ENCODE data around the gene MCM8. TPM values are rescaled to one million over a fixed set of nuclear protein-coding genes. Genes with fewer than 3 reads are reported as not detected.
A peak's percentile ranks its signal among the peaks of the same experiment; 100 is the strongest.

The MCM8 gene
- polyA plus RNA-seq, 4 donors: 1.6 to 12.2 (median 4.2) TPM

DNA sequence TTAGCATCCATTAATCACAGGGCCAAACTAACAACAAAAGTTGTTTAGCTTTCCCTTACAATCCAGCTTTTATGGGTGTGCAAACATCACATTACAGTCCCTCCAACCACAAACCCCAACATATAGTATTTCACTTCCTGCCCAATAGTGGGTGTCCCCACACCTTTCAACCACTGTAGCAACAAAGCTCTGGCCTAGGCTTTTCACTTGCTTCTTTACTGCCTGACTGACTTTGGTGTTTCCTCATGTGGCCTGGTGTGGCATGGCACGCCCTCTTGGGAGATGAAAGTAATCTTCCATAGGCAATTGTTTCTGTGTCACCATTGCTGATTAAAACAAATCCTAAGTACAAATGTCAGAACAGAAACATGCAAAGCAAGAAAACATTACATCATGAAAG is 46.3 kb downstream of the MCM8 start:
- H3K27me3 ChIP-seq (ENCODE audit: control insufficient read depth in 3 of 3, insufficient read depth in 3 of 3, low read length in 3 of 3): no peaks in the 10 kb centered on the region
- H3K9me3 ChIP-seq (ENCODE audit: control insufficient read depth in 2 of 2, insufficient read depth in 1 of 2, low read depth in 1 of 2, low read length in 1 of 2): no peaks in the 10 kb centered on the region
- H3K27ac ChIP-seq (ENCODE audit: low read depth in 1 of 3, low read length in 2 of 3): no peak overlapping the region
- FAIRE-seq (no peak), DNase-seq (peak; percentile 67 to 71)
- peaks cover 0 to 3% (median 0%) of the 10 kb centered on the region in 3 donors for H3K4me1 ChIP-seq (ENCODE audit: control insufficient read depth in 3 of 3, insufficient read depth in 2 of 3, low read depth in 1 of 3, low read length in 2 of 3)
- 34 to 58% (median 34%) methylated on average over 1 of the region's 1 CpG for WGBS, 3 donors
- no peak overlapping the region for H3K4me3 ChIP-seq (ENCODE audit: low read depth in 1 of 3, low read length in 3 of 3)
- peaks cover 0 to 19% (median 2%) of the 10 kb centered on the region in 3 donors for H3K36me3 ChIP-seq (ENCODE audit: control insufficient read depth in 3 of 3, insufficient read depth in 2 of 3, low read depth in 1 of 3, low read length in 3 of 3)

DNA sequence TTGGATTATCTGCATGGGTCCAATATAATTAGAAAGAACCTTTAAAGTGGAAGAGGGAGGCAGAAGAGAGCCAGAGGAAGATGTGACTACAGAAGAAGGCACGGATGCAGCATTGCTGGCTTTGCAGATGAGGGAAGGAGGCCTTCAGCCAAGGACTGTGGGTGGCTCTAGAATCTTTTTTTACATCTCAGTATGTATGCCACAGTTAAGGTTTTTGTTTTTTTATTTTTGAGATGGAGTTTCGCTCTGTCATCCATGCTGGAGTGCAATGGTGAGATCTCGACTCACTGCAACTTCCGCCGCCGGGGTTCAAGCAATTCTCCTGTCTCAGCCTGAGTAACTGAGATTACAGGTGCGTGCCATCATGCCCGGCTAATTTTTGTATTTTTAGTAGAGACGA is 49.3 kb downstream of the MCM8 start:
- DNase-seq (no peak), FAIRE-seq (no peak)
- H3K4me1 ChIP-seq (ENCODE audit: control insufficient read depth in 3 of 3, insufficient read depth in 2 of 3, low read depth in 1 of 3, low read length in 2 of 3): no peaks in the 10 kb centered on the region
- H3K36me3 ChIP-seq (ENCODE audit: control insufficient read depth in 3 of 3, insufficient read depth in 2 of 3, low read depth in 1 of 3, low read length in 3 of 3): peaks cover 0 to 15% (median 2%) of the 10 kb centered on the region in 3 donors
- H3K4me3 ChIP-seq (ENCODE audit: low read depth in 1 of 3, low read length in 3 of 3): no peak overlapping the region
- no peak overlapping the region for H3K27ac ChIP-seq (ENCODE audit: low read depth in 1 of 3, low read length in 2 of 3)
- H3K9me3 ChIP-seq (ENCODE audit: control insufficient read depth in 2 of 2, insufficient read depth in 1 of 2, low read depth in 1 of 2, low read length in 1 of 2): no peaks in the 10 kb centered on the region
- no peaks in the 10 kb centered on the region for H3K27me3 ChIP-seq (ENCODE audit: control insufficient read depth in 3 of 3, insufficient read depth in 3 of 3, low read length in 3 of 3)
- WGBS, 3 donors: 94 to 96% (median 95%) methylated on average over 9 of the region's 9 CpGs

DNA sequence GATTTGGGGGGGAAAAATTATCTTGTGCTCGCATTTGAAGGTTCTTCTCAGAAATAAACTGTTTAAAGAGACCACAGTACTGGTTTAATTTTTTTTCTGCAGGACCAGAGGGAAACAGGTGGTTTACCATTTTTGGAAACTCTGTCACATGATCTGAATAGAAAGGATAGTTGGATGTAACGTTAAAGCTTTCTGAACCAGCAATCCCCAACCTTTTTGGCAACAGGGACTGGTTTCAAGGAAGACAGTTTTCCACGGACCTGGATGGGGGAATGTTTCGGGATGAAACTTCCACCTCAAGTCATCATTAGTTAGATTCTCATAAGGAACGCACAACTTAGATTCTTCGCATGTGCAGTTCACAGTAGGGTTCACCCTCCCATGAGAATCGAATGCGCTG is 50.4 kb downstream of the MCM8 start:
- Histone ChIP-seq H3K4me3 (ENCODE audit: low read depth in 1 of 3, low read length in 3 of 3) (no peak overlapping the region), H3K9me3 (ENCODE audit: control insufficient read depth in 2 of 2, insufficient read depth in 1 of 2, low read depth in 1 of 2, low read length in 1 of 2) (no peaks in the 10 kb centered on the region), H3K36me3 (ENCODE audit: control insufficient read depth in 3 of 3, insufficient read depth in 2 of 3, low read depth in 1 of 3, low read length in 3 of 3) (peaks cover 0 to 11% (median 0%) of the 10 kb centered on the region in 3 donors), H3K27ac (ENCODE audit: low read depth in 1 of 3, low read length in 2 of 3) (no peak overlapping the region), H3K4me1 (ENCODE audit: control insufficient read depth in 3 of 3, insufficient read depth in 2 of 3, low read depth in 1 of 3, low read length in 2 of 3) (no peaks in the 10 kb centered on the region), H3K27me3 (ENCODE audit: control insufficient read depth in 3 of 3, insufficient read depth in 3 of 3, low read length in 3 of 3) (no peaks in the 10 kb centered on the region)
- 79 to 92% (median 85%) methylated on average over 8 of the region's 8 CpGs for WGBS, 3 donors
- DNase-seq (no peak), FAIRE-seq (no peak)

DNA sequence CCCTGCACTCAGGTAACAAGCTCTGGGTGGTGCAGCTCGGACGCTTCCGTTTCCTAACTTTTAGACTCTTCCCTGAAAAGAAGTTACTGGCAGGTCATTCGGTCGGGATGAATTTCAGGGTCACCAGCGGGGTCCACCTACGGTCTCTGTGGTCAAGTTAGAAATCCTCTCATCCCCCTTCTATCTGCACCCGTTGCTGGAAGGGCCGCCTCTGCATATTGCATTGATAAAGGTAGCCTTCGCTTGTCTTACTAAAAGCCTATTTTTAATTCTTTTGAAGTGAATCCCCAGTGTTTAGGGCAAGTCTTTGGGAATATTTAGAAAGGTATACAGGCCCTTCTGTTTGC is 56.1 kb downstream of the MCM8 start:
- DNase-seq (no peak), FAIRE-seq (no peak)

DNA sequence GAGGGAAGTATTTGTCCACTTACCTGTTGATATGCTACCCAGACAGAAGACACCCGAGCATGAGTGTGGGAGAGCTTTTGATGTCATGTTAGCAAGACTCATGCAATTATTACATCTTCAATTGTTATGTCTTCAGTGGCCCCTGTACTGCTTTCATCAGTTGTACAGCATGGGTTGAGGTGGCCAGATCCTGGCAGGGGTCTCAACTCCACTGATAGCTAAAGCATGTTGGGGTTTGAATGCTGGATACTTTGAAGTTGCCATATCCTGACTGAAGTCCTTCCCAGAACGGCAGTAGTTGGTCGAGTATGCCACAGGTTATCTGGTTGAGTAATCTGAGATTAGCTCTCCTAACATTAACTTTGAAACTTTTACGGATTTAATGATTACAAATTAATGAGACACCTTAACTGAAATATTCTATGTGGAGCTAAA is 56.7 kb downstream of the MCM8 start:
- WGBS, 3 donors: 3 to 15% (median 6%) methylated on average over 4 of the region's 4 CpGs
- FAIRE-seq: no peak
- Histone ChIP-seq H3K27me3 (ENCODE audit: control insufficient read depth in 3 of 3, insufficient read depth in 3 of 3, low read length in 3 of 3) (no peaks in the 10 kb centered on the region), H3K27ac (ENCODE audit: low read depth in 1 of 3, low read length in 2 of 3) (peak overlapping the region in 2 of 3 donors; percentile 41 to 79), H3K9me3 (ENCODE audit: control insufficient read depth in 2 of 2, insufficient read depth in 1 of 2, low read depth in 1 of 2, low read length in 1 of 2) (no peaks in the 10 kb centered on the region), H3K36me3 (ENCODE audit: control insufficient read depth in 3 of 3, insufficient read depth in 2 of 3, low read depth in 1 of 3, low read length in 3 of 3) (peaks cover 3 to 12% (median 4%) of the 10 kb centered on the region in 3 donors), H3K4me1 (ENCODE audit: control insufficient read depth in 3 of 3, insufficient read depth in 2 of 3, low read depth in 1 of 3, low read length in 2 of 3) (peaks cover 0 to 9% (median 4%) of the 10 kb centered on the region in 3 donors), H3K4me3 (ENCODE audit: low read depth in 1 of 3, low read length in 3 of 3) (peak overlapping the region in 2 of 3 donors; percentile 71 to 99)
- peak; percentile 44 to 47 for DNase-seq

More for the DNA sequence above, 56.1 kb downstream of the MCM8 start:
- Histone ChIP-seq H3K4me1 (ENCODE audit: control insufficient read depth in 3 of 3, insufficient read depth in 2 of 3, low read depth in 1 of 3, low read length in 2 of 3) (peaks cover 0 to 9% (median 4%) of the 10 kb centered on the region in 3 donors), H3K9me3 (ENCODE audit: control insufficient read depth in 2 of 2, insufficient read depth in 1 of 2, low read depth in 1 of 2, low read length in 1 of 2) (no peaks in the 10 kb centered on the region), H3K4me3 (ENCODE audit: low read depth in 1 of 3, low read length in 3 of 3) (peak overlapping the region; percentile 71 to 99 (median 98)), H3K27me3 (ENCODE audit: control insufficient read depth in 3 of 3, insufficient read depth in 3 of 3, low read length in 3 of 3) (no peaks in the 10 kb centered on the region), H3K36me3 (ENCODE audit: control insufficient read depth in 3 of 3, insufficient read depth in 2 of 3, low read depth in 1 of 3, low read length in 3 of 3) (peaks cover 3 to 8% (median 4%) of the 10 kb centered on the region in 3 donors), H3K27ac (ENCODE audit: low read depth in 1 of 3, low read length in 2 of 3) (peak overlapping the region; percentile 75 to 87 (median 79))
- WGBS, 3 donors: 0 to 1% (median 1%) methylated on average over 10 of the region's 10 CpGs

DNA sequence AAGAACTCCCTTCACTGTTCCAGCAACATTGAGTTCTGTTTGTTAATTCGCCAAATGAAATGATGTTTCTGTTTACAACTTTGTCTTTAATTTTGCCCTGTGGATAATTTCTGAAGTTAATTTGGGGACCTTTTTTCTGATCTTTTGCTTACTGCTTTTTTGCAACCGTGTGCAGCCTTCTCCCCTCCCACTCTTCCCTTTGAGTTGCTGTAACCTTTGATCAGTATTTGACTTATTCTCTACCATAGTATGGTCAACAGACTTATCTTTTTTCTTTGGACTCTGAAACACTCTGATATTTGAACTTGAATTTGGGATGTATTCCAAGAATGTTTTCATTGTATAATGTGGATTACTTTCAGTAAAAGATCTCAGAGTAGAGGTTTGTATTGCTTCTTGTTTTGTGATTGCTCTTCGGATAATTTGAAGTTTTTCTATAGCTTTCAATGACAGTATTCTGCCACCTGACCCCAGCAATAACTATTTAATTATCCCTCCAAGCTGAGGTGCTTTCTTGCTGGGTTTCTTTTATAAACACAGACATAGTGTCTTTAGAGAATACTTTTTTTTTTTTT is 57.2 kb downstream of the MCM8 start:
- DNase-seq (peak; percentile 55 to 80), FAIRE-seq (peak; percentile 93)
- Histone ChIP-seq H3K4me1 (ENCODE audit: control insufficient read depth in 3 of 3, insufficient read depth in 2 of 3, low read depth in 1 of 3, low read length in 2 of 3) (peaks cover 0 to 10% (median 4%) of the 10 kb centered on the region in 3 donors), H3K27me3 (ENCODE audit: control insufficient read depth in 3 of 3, insufficient read depth in 3 of 3, low read length in 3 of 3) (no peaks in the 10 kb centered on the region), H3K36me3 (ENCODE audit: control insufficient read depth in 3 of 3, insufficient read depth in 2 of 3, low read depth in 1 of 3, low read length in 3 of 3) (peaks cover 3 to 14% (median 7%) of the 10 kb centered on the region in 3 donors), H3K9me3 (ENCODE audit: control insufficient read depth in 2 of 2, insufficient read depth in 1 of 2, low read depth in 1 of 2, low read length in 1 of 2) (no peaks in the 10 kb centered on the region), H3K4me3 (ENCODE audit: low read depth in 1 of 3, low read length in 3 of 3) (peak overlapping the region in 2 of 3 donors; percentile 71 to 99), H3K27ac (ENCODE audit: low read depth in 1 of 3, low read length in 2 of 3) (peak overlapping the region in 2 of 3 donors; percentile 32 to 79)
- WGBS, 3 donors: 7 to 30% (median 25%) methylated on average over 3 of the region's 3 CpGs

DNA sequence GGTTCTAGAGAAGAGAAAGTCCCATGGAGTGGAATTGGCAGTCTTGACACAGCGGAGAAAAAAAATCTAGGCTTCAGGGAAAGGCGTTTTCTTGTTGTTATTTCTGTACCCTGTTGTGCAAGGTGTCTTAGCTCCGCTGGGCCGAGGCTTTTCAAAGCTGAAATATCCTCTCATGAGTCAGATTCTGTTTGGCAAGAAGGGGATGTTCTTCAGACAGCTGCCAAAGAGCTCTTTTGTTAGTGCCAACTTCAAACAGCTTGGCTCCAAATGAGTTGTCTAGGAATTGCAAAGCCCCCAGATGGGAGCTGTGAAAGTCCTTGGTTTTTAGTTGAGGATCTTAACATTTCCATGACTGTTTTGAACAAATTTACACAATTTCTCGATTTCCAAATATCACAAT is 57.8 kb downstream of the MCM8 start:
- peak overlapping the region; percentile 32 to 39 (median 34) for H3K27ac ChIP-seq (ENCODE audit: low read depth in 1 of 3, low read length in 2 of 3)
- no peaks in the 10 kb centered on the region for H3K27me3 ChIP-seq (ENCODE audit: control insufficient read depth in 3 of 3, insufficient read depth in 3 of 3, low read length in 3 of 3)
- 14 to 40% (median 33%) methylated on average over 5 of the region's 5 CpGs for WGBS, 3 donors
- H3K9me3 ChIP-seq (ENCODE audit: control insufficient read depth in 2 of 2, insufficient read depth in 1 of 2, low read depth in 1 of 2, low read length in 1 of 2): no peaks in the 10 kb centered on the region
- H3K36me3 ChIP-seq (ENCODE audit: control insufficient read depth in 3 of 3, insufficient read depth in 2 of 3, low read depth in 1 of 3, low read length in 3 of 3): peaks cover 3 to 19% (median 11%) of the 10 kb centered on the region in 3 donors
- peak; percentile 19 for FAIRE-seq
- H3K4me1 ChIP-seq (ENCODE audit: control insufficient read depth in 3 of 3, insufficient read depth in 2 of 3, low read depth in 1 of 3, low read length in 2 of 3): peaks cover 0 to 12% (median 4%) of the 10 kb centered on the region in 3 donors
- H3K4me3 ChIP-seq (ENCODE audit: low read depth in 1 of 3, low read length in 3 of 3): peak overlapping the region in 2 of 3 donors; percentile 27 to 99
- DNase-seq: peak; percentile 41 to 57

DNA sequence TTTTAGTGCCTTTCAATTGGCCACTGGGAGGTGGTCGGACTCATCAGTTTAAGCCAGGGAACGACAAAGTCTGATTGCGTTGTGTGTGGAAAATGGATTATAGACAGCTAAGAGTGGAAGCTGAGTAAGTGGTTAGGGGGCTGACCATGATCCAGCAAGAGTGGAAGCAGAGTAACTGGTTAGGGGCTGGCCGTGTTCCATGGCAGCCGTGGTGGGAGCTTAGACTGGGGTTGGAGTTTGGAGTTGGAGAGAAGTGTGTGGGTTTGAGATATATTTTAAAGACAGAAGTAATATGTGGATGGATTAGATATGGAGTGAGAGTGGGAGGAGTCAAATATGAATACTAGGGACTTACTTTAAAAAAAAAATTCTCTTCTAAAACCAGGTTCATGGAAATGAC is 61.7 kb downstream of the MCM8 start:
- WGBS, 3 donors: 94 to 97% (median 96%) methylated on average over 5 of the region's 5 CpGs
- Histone ChIP-seq H3K4me3 (ENCODE audit: low read depth in 1 of 3, low read length in 3 of 3) (no peak overlapping the region), H3K27me3 (ENCODE audit: control insufficient read depth in 3 of 3, insufficient read depth in 3 of 3, low read length in 3 of 3) (no peaks in the 10 kb centered on the region), H3K4me1 (ENCODE audit: control insufficient read depth in 3 of 3, insufficient read depth in 2 of 3, low read depth in 1 of 3, low read length in 2 of 3) (peaks cover 0 to 12% (median 2%) of the 10 kb centered on the region in 3 donors), H3K9me3 (ENCODE audit: control insufficient read depth in 2 of 2, insufficient read depth in 1 of 2, low read depth in 1 of 2, low read length in 1 of 2) (no peaks in the 10 kb centered on the region), H3K27ac (ENCODE audit: low read depth in 1 of 3, low read length in 2 of 3) (no peak overlapping the region), H3K36me3 (ENCODE audit: control insufficient read depth in 3 of 3, insufficient read depth in 2 of 3, low read depth in 1 of 3, low read length in 3 of 3) (peaks cover 3 to 25% (median 24%) of the 10 kb centered on the region in 3 donors)
- DNase-seq: no peak
- FAIRE-seq: no peak
